Measurements from ENCODE around the gene SUPT5H. TPM values are rescaled to one million over a fixed set of nuclear protein-coding genes. Genes with fewer than 3 reads are reported as not detected.

Gene SUPT5H
- total and polyA plus RNA-seq, 2 of the 8 experiments (the other 6 are each of a cell fraction or from before 2014, with no cell fraction given), result 77.8 to 111 TPM

GRCh38 chr19:39419003-39419402 lies 26.4 kb upstream of the SUPT5H start:
- H3K4me1 ChIP-seq (replicated peaks in 1 of 4; ENCODE audit: control insufficient read depth in 3 of 4, insufficient read depth in 4 of 4, low read length in 3 of 4), result peaks cover 0 to 12% (median 5%) of the 10 kb centered on the region in 4 experiments; a peak in 5 of 7 replicates
- H3K9me3 ChIP-seq (ENCODE audit: insufficient read depth in 2 of 2, low read depth in 1 of 2, low read length in 1 of 2), result no peaks in the 10 kb centered on the region
- H3K23me2 ChIP-seq (ENCODE audit: low read depth, low read length), result peaks cover 3% of the 10 kb centered on the region
- no peak overlapping the region for H3K4me2 ChIP-seq (ENCODE audit: insufficient read depth in 1 of 2, low read depth in 2 of 2, low read length in 2 of 2)
- H3K4ac ChIP-seq (replicated peaks; ENCODE audit: insufficient read length, low read depth, low read length), result no peak overlapping the region
- TF ChIP-seq FOSL1 (IDR thresholded peaks at IDR 0.05; ENCODE audit: insufficient read depth, low read depth, low read length) (no peak), ASH2L (IDR thresholded peaks at IDR 0.05; ENCODE audit: low read length) (no peak), SIRT6 (IDR thresholded peaks at IDR 0.05; ENCODE audit: low read length) (no peak)
- H4K5ac ChIP-seq (ENCODE audit: insufficient read length, low read depth, low read length), result no peak overlapping the region
- no peak overlapping the region for H4K8ac ChIP-seq (ENCODE audit: extremely low read depth, insufficient read depth, low read length)
- no peak overlapping the region for H2BK20ac ChIP-seq (ENCODE audit: low read length)
- H3K79me2 ChIP-seq (ENCODE audit: control insufficient read depth in 1 of 2, insufficient read depth in 2 of 2, low read length in 2 of 2), result peaks cover 6 to 16% of the 10 kb centered on the region in 2 experiments; a peak in 3 of 4 replicates
- H3K79me1 ChIP-seq (ENCODE audit: low read depth, low read length), result no peaks in the 10 kb centered on the region; the same call in 1 of the 2 replicates
- peaks cover 7 to 23% of the 10 kb centered on the region in 2 experiments for H4K20me1 ChIP-seq (replicated peaks in 1 of 2; ENCODE audit: control insufficient read depth in 1 of 2, insufficient read depth in 2 of 2, low read length in 2 of 2)
- H2BK120ac ChIP-seq (replicated peaks; ENCODE audit: low read depth, low read length), result no peak overlapping the region
- WGBS, 2 experiments (ENCODE audit: extremely low coverage in 1 of 2, insufficient coverage in 1 of 2, insufficient read length in 1 of 2, insufficient replicate concordance in 2 of 2, low coverage in 1 of 2, low lambda C conversion rate in 2 of 2, missing lambda C conversion rate in 1 of 2), result 85% methylated on average over 9 of the region's 9 CpGs; no CpG with 5 or more reads in 1 of the 2 experiments
- H2AFZ ChIP-seq (ENCODE audit: low read length), result no peak overlapping the region
- H2BK15ac ChIP-seq (ENCODE audit: low read length), result no peak overlapping the region
- H2AK5ac ChIP-seq (ENCODE audit: low read depth, low read length), result no peak overlapping the region
- H2BK5ac ChIP-seq (ENCODE audit: low read depth, low read length), result no peak overlapping the region
- H3K27me3 ChIP-seq (replicated peaks in 1 of 4; ENCODE audit: control insufficient read depth in 3 of 4, extremely low read depth in 1 of 4, insufficient read depth in 3 of 4, low read length in 3 of 4), result no peaks in the 10 kb centered on the region
- no peak overlapping the region for H3K9ac ChIP-seq (replicated peaks in 1 of 4; ENCODE audit: extremely low read depth in 1 of 4, low read depth in 3 of 4, low read length in 3 of 4)
- no peak overlapping the region for H3K4me3 ChIP-seq (ENCODE audit: extremely low read depth in 1 of 4, insufficient read depth in 2 of 4, low read depth in 3 of 4, low read length in 4 of 4)
- ChIA-PET CTCF (ENCODE audit: partially characterized antibody) (interaction anchor here (0.6 to 3.9 kb wide), 6 partner anchors 9 to 442 kb away, joined by 3 to 16 read pairs (median 4); partner anchors contain the start of gene RPS16), POLR2A (ENCODE audit: partially characterized antibody) (interaction anchor here (0.8 to 25.7 kb wide), 3 partner anchors 10 to 27 kb away, joined by 4 to 1154 read pairs (median 5); partner anchors contain the start of genes RPS16 and SUPT5H)
- no peak for FAIRE-seq
- H3K56ac ChIP-seq (replicated peaks; ENCODE audit: insufficient read length, low read depth, low read length), result no peak overlapping the region
- H3K18ac ChIP-seq (ENCODE audit: extremely low read depth, low read length), result no peak overlapping the region
- no peak overlapping the region for H4K91ac ChIP-seq (replicated peaks; ENCODE audit: insufficient read length, low read length)
- H3K23ac ChIP-seq (ENCODE audit: insufficient read length), result no peak overlapping the region
- H2BK12ac ChIP-seq (ENCODE audit: low read depth, low read length), result no peak overlapping the region
- H3K36me3 ChIP-seq (ENCODE audit: control insufficient read depth in 2 of 4, insufficient read depth in 4 of 4, low read length in 3 of 4), result peaks cover 13 to 43% (median 31%) of the 10 kb centered on the region in 4 experiments
- H3K14ac ChIP-seq (ENCODE audit: insufficient read length), result no peak overlapping the region
- no peak for DNase-seq (ENCODE audit: low read depth in 1 of 2, low spot score in 2 of 2)
- no peak overlapping the region for H3K27ac ChIP-seq (ENCODE audit: low read depth, low read length)

Data from H1 (cell line).